NOMO-1 treated with DMSO at 0.1 percent for 48 hours (cell line): ENCODE measurements around the gene CENPT.

Experiments
- DNase-seq: peaks from one replicate; lab custom pipeline; 2025; ENCODE audit not compliant: unreplicated experiment; lab: John Stamatoyannopoulos, UW

CENPT gene

DNA sequence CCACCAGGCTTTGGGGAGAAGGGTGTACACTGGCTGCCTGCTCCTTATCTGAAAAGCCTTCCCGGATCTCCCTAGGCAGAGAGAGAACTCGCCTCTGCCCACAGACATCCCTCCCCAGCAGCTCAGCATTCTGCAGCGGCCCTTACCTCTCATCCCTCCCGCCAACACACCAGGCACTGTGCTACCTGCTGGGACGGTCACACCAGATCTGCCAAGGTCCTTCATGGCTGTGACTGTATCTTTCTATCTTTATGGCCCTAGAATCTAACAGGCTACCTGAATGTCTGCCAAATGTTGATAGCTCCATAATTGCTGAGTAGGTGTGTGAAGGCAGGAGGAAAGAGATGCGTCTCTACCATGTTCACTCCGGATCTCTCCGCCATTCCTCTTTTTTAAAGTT lies 32.9 kb downstream of the CENPT start:
- DNase-seq, result no peak

DNA sequence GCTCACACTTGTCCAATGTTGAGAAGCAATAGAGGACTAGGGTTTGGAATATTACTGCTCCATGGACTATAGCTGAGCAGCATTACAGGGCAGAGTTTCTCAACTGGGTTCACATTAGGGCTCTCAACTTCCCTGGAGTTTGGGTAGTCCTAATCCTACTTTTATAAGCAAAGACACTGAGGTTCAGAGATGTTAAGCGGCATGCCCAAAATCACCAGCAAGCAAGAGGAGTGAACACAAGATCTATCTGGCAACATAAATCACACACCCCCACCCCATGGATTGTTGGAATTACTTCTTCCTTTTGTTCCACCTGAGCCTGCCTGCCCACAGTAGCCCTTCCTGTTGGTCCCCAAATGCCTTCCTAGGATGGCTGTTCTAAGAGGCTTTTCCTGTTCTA lies 35.6 kb downstream of the CENPT start:
- DNase-seq, result no peak

DNA sequence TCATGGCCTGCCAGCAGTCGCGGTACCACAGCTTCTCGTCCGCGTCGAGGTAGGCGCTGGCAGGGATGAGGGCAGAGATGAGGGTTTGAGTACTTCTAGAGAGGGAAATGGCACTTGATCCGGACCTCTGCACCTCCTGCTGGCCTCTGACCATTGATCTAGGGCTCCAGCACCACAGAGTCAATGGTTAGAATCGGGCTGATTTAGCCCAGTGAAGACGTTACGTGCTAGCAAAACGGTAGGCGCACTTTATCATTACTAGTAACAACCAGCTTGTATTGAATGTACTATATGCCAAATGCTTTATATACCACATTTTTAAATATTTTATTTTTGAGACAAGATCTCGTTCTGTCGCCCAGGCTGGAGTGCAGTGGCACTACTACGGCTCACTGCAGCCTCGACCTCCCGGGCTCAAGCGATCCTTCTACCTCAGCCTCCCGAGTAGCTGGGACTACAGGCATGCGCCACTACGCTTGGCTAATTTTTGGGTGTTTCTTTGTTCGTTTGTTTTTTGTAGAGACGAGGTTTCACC lies 40.3 kb downstream of the CENPT start:
- DNase-seq, result no peak

DNA sequence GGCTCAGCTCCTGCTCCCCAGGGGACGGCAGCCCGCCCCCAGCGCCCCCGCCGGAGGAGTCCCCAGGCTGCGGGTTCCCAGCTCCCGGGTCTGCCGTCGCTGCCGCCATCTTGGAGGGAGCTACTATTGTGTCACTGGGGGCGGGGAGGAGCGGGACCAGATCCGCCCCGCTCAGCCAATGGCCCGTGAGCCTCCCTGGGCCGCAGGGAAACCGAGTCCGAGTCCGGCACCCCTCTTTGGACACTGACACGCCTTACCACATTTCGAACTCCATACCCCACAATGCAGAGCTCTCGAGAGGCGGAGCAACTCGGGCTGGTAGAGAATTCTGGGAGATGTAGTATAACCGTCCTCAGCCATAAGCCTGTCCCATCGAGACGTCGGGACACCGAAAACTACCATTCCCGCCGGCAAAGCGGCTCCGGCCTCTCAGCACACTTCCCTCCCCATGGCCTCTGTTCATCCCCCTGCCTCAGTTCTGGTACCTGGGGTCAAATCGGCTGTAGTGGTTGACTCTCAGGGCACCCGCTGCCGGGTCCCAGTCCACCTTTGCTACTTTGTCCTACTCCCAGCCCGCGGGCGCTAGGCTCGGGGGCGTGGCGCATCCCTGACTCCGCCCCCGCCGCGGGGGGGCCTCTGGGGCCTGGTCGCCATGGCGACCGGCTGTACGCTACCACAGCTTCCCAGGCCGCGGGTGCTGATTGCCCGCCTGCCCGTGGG lies 40.9 kb downstream of the CENPT start, which contains the start of the genes RANBP10 and TSNAXIP1:
TSS of gene RANBP10 (minus strand) at position 133 of the 720 bp plus-strand sequence. CDS start at position 109, 24 bp downstream.
TSS of gene TSNAXIP1 (plus strand) at position 462 of the 720 bp plus-strand sequence. CDS start 261 bp downstream, outside the sequence.
- DNase-seq, result peak; percentile 99

DNA sequence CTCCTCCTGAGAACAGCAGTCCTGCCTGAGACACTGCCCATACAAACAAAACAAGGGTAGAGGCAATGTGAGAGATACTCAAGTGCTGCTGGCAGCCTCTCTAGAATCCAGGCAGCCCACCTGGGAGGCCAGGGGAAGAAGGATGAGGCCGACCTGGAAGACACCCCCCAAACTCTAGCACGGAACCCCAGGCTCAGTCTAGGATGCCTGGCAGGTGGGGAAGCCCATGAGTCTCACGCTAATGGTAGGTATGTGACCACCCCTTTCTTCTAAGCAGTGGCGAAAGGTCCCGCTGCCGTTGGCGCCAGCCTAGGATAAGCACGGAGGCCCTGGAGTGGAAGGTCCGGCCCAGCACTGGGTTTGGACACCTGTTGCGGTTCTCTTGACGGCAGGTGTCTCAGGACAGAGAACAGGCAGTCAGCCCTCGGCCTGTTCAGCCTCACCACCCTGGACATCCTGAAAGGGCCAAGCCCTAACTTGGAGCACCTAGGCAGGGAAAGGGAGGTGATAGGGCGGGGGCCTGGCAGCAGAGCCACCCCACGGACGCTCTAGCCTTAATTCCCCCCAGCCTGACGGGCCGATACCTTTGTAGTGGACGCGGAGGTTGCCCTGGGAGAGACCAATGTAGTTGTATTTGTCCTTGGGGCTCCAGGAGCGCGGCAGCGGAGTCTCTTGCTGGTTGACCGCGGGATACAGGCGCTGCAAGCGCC lies 41.6 kb downstream of the CENPT start:
- DNase-seq, result no peak

DNA sequence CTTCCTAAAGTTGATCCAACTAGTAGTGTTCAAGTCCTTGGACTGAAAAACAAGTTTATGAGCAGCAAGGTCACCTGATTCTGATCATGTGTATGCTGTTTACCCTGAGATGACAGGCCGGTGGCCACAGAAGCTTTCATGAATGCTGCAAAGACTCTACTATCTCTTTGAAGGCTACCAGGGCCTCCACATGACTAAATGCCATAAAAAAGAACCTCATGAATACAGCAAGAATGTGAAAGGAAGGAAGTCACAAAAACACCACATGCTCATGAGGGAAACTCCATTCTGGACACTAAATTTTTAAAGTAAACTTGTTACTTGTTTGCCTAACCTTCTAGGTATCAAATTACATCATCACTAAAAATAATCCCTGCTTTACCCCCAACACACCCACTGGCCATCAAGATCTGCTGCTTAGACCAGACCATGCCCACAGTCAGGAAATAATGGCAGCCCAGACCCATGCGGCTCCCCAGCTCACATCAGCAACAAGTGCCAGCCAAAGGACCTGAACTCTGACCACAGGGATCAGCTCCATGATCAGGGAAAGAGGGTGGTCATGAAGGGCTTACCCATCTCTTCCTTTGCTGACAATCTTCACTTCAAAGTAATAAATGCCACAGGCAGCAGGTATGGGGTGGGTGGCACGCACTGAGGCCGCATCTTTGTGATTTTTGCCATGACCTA lies 42.5 kb downstream of the CENPT start:
- no peak for DNase-seq

DNA sequence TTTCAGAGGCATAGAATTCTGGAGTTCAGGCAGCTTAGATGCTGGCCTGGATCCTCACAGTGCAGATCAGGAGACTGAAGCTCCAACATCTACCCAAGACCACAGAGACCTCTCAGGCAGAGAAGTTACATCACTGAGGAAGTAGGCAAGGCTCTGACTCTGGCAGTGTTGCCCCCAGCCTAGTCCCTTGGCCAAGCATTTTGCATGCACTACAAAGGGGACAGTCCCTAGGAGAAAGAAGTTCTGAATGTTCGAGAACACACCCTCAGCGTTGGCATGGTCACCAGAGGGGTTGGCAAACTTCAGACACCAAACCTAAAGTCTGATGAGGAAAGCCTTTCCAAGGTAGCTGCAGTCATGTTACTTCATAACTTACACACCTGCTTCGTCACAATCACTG lies 43.6 kb downstream of the CENPT start:
- no peak for DNase-seq

DNA sequence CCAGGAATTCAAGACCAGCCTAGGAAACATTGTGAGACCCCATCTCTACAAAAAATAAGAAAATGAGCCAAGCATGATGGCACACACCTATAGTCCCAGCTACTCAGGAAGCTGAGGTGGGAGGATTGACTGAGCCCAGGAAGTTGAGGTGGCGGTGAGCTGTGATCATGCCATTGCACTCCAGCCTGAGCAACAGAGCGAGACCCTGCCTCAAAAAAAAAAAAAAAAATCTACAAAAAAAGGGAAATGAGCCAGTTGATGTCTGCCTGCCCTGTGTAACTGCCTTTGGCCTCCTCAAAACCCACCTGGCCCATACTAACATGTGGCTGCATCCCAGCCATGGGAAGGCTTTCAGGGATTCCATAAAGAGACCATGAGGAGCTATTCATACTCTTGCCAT lies 45.6 kb downstream of the CENPT start:
- DNase-seq, result no peak

DNA sequence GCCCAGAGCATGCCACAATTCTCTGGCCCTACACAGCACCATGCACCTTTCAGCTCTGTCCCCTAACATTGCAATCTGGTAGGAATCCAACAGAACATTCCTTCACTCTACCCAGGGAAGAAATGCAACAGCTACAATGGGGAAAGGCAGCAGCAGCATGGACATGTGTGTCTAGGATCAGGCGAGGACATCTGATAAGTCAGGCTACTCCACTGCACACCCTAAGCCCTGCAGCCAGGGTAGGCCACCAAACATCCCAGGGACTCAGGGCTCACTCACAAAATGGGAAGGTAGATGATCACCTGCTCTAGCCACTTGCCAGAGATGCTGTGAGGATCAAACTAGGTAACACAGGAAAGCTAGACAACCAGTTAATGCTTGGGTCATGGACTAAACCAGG lies 46.3 kb downstream of the CENPT start:
- DNase-seq, result no peak

DNA sequence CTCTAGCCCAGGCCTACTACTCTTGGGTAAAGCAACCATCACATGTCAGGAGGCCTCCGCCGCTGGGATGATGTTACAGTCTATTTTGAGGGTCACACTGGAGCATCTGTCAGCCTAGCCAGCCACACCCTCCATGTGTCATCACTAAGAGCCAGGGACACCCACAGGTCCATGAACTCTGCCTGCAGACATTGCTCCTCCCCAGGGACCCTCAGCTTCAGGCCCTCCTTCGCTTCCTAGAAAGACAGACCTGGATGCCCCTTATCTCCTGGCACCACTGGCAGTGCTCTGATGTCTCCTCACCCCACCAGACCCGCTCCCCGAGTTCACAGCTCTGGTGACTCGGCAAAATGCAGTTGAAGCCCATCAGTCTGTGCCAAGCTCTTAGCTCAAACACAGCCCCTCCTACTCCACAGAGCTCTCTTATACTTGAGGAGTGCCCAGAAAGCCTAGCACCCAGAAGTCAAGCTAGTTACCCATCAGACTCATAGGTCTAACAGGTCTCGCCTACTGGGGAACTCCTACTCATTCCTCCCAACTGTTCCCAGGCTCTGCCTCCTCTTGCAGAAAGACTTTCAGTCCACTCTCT lies 47.1 kb downstream of the CENPT start:
- no peak for DNase-seq

DNA sequence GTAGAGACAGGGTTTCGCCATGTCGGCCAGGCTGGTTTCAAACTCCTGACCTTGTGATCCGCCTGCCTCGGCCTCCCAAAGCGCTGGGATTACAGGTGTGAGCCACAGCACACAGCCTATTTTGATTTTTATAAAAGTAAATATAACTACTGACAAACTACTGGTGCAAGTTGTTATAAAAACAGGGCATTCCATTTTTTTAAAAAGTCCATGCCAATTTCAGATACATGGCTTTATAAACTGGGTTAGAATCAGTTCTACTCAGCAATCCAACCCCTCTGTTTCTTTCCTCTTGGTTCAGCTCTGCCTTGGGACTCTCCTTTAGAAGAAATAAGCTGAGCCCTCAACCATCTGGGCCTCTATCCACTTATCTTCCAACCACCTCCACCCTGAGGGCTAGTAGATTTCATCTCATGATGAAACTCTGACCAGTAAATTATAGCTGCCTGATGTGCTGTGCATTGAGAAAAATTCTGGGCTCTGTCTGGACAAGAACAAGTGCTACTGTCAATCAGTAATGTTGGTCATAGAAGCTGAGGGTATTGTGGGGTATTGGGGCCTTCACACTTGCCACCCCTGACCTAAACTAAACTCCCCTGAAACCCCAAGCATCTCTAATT lies 51.3 kb downstream of the CENPT start:
- no peak for DNase-seq

DNA sequence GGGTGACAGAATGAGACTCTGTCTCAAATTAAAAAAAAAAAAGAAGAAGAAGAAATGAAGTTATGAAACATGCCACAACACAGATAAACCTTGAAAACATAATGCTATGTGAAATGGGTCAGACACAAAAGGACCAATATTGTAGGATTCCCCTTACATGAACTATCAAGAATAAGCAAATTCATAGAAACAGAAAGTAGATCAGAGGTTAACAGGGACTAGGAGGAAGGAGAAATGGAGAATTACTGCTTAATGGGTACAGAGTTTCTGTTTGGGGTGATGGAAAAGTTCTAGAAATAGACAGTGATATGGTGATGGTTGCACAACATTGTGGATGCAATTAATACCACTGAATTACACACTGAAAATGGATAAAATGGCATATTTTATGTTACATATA lies 57.4 kb downstream of the CENPT start:
- peak; percentile 4 for DNase-seq

DNA sequence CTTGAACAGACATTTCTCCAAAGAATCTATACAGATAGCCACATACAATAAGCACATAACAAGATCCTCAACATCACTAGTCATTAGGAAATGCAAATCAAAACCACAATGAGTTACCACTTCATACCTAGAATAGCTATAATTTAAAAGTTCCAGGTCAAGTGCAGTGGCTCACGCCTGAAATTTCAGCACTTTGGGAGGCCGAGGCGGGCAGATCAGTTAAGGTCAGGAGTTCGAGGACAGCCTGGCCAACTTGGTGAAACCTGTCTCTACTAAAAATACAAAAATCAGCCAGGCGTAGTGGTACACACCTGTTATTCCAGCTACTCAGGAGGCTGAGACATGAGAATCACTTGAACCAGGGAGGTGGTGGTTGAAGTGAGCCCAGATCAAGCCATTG lies 61.0 kb downstream of the CENPT start:
- no peak for DNase-seq

DNA sequence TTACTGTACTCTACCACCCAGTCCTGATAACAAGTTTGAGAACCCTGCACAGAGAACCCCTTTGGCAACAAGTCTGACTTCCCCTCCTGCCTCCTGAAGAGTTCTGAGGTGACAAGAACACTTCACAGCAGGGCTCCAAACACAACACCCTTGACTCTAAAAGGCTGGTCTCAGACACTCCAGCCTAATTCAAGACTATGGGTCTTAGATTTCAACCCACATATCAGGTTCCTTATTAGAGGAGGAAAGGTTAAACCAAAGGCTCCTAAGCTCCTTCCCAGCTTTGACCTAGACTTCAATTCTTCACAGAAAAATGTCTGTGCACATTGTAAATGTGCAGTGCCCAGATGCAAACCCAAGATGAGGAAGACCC lies 64.2 kb downstream of the CENPT start:
- no peak for DNase-seq

DNA sequence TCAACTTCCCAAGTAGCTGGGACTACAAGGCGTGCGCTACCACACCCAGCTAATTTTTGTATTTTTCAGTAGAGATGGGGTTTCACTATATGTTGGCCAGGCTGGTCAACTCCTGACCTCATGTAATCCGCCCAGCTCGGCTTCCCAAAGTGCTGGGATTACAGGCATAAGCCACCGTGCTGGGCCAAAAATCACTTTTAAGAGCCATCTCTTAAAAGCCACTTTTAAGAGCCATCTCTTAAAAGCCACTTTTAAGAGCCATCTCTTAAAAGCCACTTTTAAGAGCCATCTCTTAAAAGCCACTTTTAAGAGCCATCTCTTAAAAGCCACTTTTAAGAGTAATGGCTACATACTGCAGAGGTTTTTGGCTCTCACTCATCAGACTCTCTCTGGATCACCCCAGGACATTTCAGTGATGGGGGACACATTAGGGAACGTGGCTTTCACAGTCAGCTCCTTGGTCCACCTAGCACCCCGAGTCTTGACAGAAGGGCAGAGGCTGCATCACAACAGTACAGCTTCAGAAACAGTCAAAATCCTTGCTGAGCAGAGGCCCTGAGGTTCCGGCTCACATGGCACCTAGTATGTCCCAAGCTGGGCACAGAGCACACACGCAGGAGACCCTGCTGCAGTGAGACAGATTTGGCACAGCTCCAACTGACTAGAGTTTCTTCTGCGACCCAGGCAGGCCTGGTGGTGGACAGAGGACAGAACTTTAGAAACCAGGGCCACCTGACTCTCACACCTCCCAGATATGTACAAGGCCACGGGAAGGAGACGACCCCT lies 64.7 kb downstream of the CENPT start:
- DNase-seq, result no peak

DNA sequence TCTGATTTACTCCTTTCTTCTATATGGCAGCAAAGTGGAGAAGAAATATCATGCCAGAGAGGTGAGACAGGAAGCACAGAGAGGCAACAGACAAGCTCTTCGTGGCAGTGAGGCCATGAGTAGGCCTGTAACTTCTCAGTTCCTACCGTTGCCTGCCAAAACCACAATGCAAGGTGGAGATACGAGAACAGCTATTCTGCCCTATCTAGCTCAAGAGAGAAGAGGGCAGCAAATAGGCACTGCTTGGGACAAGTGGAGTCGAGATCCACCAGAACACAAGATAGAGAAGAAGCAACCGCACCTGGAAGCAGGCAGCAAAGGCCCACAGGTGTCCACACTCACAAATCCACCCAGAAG lies 66.0 kb downstream of the CENPT start:
- no peak for DNase-seq

DNA sequence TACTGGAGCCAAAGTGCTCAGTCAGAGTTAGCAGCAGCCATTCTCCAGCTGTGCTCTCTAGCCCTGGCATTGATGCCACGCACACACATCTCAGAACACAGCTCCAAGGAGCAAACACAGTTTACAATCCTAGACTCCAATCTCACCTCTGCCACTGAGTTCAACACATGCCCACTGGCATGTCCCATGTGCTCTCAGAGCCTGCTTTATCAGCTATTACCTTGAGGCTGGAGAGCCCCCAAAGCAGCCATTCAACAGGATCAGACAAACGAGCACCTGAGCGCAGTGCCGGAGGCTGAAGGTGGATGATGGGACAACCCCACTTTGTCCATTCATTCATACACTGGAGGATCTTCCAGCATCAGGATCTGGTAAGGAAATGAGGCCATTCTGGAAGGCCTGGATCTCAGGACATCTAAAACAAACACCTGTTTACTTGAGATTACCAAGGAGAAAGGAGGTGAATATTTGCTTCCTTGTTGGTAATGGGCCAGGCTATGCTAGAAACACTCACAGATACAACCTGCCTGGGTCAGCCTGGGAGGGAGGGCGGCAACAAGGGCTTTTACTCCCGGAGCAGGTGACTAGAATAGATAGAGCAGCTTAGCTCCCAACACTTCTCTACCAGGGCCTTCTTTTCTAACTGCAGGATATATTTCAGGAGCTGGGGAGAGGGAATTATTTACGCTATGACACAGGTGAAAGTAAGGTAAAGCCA lies 66.5 kb downstream of the CENPT start:
- DNase-seq, result no peak

DNA sequence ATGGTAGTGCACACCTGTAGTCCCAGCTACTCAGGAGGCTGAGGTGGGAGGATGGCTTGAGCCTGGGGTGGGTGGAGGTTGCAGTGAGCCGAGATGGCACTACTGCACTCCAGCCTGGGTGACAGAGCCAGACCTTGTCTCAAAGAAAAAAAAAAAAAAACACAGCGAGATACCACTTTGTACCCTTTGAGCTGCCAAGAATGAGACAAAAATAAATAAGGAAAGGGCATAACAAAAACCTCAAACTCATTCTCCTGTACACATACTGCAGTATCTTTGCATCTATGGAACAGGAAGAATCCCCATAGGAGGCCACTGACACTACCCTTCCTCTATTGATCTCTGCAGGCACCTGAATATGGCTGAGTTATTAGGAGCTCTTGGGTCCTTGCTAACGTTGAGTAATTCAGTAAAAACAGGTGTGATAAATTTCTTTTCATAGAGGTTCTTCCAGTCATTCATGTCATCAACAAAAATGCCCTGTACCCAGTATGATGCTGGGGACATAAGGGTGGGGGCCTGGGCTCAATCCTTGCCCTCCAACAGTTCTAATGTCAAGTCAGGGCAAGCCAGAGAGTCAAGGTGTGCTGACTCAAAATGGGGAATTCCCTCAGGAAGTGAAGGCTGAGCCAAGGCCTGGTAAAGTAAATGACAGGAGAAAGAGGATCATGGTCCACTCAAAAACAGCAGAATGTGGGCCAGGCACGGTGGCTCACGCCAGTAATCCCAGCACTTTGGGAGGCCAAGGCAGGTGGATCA lies 68.1 kb downstream of the CENPT start:
- no peak for DNase-seq
